ENCODE data around the gene KRTAP12-1. TPM values are rescaled to one million over a fixed set of nuclear protein-coding genes. Genes with fewer than 3 reads are reported as not detected.

The KRTAP12-1 gene, protein sequence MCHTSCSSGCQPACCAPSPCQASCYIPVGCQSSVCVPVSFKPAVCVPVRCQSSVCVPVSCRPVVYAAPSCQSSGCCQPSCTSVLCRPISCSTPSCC
- 2.0 TPM for total RNA-seq

DNA sequence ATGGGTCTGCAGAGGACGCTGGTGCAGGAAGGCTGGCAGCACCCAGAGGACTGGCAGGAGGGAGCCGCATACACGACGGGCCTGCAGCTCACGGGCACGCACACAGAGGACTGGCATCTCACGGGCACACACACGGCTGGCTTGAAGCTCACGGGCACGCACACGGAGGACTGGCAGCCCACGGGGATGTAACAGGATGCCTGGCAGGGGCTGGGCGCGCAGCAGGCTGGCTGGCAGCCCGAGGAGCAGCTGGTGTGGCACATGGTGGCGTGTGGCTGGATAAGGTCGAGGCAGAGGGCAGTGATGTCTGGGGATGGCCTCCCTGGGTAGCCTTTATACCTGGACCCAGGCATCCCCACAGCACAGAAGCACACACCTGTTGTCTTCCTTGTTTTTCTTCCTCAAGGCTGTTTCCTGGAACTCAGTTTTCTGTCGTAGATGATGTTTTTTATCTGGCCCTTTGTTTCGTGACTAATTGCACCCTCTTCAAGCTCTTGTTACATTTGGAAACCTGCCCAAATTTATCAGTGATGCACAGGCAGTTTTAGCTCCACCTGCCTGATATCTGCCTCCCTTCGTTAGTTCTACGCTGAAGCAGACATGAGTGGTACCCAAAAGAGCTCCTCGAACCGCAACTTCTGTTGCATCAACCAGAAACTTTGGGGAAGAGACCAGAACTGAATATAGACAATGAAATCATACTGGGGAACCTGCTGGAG is at the start of gene KRTAP12-1:
TSS of gene KRTAP12-1 (minus strand) at position 303 of the 719 bp plus-strand sequence. CDS start at position 263, 40 bp downstream.
- no peak for DNase-seq

GRCh38 chr21:44730951-44731579 is 49.1 kb upstream of the KRTAP12-1 start:
- no peak for DNase-seq

DNA sequence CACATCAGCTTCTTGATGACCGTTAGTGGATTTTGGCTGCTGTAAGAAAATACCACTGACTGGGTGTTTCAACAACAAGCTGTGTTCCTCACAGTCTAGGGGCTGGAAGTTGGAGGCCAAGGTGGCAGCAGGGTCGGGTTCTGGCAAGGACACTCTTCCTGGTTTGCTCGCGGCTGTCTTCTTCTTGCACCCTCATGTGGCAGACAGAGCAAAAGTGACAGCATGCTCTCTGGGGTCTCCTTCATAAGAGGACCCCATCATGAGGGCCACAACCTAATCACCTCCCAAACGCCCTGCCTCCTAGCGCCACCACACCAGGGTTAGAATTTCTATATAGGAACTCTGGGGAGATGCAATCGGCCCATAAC is 48.0 kb upstream of the KRTAP12-1 start:
- no peak for DNase-seq

DNA sequence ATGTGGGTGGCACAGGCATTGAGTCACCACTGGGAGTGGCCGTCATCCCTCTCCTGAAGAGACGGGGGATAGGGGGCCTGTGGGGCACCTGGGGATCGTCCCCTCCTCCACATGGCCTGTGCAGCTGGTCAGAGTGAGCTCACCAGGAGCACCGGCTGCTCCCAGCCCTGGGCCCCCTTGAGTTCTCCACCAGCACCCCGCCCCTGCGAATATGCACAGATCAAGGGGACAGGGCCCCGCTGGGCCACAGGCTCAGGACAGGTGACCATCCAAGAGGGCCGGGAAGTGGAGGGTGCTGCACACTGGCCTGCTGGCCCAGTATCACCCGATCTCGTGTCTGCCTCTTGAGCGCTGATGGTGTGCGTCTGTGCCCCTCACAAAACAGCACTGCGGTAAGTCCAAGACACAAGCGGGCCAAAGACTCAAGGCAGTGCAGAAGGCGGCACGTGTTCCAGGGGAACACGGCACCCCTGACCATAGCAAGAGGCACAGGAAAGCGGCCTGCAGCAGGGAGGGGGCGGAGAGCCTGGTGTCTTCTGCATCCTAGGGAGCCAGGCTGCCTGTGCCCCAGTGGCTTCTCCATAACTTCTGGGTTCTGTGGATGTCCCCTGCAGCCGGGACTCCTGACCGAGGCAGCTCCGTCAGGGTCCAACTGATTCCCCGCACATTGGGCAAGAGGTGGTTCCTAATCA is 47.5 kb upstream of the KRTAP12-1 start:
- DNase-seq, result no peak

DNA sequence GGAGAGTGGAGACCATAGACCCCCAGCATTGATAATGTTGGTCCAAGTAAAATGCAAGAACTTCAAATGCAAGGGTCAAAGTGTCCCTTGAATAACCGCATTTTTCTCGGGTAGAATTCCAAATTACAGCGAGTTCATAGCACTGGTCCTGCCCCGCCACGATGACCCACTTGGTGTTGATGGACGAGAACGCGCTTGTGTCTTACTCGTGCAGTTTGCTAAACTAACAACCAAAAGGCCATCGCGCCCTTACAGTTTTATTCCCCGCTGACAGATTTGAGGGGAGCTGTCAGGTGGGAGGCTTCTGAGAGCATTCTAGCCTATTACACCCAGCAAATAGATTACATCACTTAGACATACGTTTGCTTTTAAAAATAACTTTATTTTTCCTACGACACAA is 46.8 kb upstream of the KRTAP12-1 start:
- DNase-seq, result no peak

DNA sequence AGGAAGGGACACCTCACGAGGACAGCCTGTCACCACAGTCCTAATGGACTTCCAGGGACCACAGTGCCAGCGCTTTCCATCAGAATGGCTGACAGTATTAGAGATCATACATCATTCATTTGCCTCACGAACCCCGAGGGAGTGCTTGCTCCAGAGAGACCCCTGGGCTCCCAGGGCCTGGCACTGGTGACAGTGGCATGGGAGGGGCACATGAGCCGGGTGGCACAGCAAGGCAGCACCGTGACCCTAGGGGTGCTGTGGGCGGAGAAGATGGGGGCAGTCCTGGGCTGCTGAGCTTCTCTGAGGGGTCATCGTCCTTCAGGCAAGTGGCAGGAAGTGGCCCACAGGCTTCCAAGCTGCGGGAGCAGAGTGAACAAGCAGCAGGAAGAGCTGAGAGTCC is 45.8 kb upstream of the KRTAP12-1 start:
- no peak for DNase-seq

- no peak for DNase-seq
Measured at GRCh38 chr21:44727321-44727720, 45.4 kb upstream of the KRTAP12-1 start.

GRCh38 chr21:44726826-44727225 is 44.9 kb upstream of the KRTAP12-1 start:
- no peak for DNase-seq

DNA sequence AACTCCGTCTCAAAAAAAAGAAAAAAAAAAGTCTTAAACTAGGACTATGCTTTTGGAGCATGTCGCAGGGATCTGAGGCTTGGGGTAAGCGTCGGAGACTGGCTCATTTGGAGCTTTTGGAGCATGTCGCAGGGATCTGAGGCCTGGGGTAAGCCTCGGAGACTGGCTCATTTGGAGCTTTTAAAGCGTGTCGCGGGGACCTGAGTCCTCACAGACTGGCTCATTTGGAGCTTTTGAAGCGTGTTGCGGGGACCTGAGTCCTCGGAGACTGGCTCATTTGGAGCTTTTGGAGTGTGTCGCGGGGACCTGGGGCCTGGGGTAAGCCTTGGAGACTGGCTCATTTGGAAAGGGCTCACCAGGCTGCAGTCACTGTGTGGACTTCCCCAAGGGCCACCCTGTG is 43.0 kb upstream of the KRTAP12-1 start:
- DNase-seq, result no peak

- no peak for DNase-seq
Measured at GRCh38 chr21:44724196-44724595, 42.2 kb upstream of the KRTAP12-1 start.

DNA sequence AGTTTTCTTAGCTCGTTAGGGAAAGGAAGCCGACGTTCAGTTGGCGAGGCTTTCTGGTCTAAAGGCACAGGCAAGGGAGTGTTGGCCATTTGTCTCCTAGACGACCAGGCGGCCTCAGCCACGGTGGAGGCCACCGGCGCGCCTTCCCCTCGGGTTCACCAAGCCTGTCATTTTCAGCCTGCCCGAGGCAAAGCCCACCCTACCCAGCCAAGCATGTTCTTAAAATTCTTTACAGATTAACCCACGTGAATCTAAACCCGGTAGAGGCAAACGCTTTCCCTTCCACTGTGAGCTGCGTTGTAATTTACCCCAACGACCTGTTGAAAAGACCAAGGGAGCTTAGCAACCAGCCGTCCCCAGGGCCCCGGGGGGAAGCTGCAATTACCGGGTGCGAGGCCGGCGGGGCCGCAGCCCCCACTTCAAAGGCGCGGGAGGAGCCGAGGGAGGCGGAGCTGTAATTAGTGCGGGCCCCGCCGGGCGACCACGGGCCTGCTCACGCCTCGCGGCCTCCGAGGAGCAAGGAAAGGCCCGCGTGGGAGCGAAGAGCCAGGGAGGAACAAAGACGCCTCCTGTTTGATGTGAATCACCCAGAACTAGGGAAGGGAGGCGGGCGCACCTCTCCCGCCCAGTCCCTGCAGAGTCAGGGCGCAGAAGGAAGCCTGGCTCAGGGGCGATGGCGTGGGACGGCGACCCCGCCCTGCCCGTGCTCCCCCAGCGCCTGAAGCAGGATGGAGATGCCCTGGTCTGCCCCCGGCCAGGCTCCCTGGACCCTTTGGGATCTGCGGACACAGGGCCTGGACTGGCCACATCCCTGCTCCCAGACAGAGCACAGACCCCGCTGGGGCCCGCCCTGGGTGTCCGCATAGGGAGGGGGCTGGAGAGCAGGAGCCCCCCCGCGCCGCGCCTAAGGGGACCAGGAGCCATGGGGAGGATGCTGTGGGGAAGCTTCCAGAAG is 41.5 kb upstream of the KRTAP12-1 start:
- DNase-seq, result no peak

DNA sequence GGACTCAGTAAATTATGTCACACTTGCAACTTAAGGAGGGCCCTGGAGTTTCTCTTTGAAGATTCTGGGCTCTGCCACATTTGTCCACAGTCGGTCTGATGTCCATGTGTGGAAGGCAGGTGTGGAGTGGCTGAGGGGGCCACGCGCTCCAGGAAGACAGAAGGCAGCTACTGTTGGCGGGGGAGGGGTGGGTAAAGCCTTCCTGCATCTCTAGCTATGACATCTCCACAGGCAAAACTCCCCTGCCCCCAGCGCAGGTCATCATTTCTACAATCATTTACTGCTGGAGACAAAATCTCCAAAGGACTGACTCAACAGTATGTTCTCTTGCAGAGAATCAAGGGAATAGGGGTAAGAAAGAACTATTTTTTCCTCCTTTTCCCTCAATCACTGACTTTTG is 40.8 kb upstream of the KRTAP12-1 start:
- DNase-seq, result no peak

DNA sequence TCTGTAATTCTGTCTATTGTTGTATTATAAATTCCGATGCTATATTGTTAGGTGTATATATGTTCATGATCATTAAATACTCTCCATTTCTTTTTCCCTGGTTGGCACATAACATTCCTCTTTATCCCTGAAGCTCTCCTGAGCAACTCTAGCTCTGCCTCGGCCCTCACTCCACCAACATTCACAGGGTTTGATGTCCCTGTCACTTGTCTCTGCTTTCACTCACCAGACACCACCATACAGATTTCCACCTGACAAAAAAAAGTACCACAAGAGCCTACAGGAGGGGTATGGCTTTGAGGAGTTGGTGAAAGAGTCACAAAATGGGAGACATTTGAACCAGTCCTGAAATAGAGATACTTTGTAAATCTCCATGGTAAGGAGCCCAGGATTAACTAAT is 38.2 kb upstream of the KRTAP12-1 start:
- DNase-seq, result no peak

- DNase-seq, result no peak
Measured at GRCh38 chr21:44718571-44718970, 36.6 kb upstream of the KRTAP12-1 start.

- no peak for DNase-seq
Measured at GRCh38 chr21:44718093-44718492, 36.1 kb upstream of the KRTAP12-1 start.

GRCh38 chr21:44716984-44717383 is 35.0 kb upstream of the KRTAP12-1 start:
- DNase-seq, result no peak

DNA sequence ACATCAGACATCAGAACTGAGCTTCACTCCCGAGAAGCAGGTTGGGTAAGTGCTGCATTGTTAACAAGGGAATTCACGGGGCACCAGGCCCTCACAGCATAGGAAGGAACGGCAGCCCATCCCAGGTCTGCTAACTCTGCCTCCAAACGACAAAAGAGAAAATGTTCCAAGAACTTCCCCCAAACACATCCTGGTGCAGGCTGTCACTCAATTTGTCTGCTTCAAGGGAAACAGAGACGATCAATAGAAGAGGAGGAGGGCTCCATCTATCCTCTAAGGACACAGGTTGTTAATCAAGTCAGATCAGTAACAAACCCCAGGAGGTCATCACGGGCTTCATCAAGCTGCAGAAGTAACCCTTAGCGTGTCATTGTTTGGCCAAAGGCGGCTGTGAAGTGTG is 32.9 kb upstream of the KRTAP12-1 start:
- no peak for DNase-seq

DNA sequence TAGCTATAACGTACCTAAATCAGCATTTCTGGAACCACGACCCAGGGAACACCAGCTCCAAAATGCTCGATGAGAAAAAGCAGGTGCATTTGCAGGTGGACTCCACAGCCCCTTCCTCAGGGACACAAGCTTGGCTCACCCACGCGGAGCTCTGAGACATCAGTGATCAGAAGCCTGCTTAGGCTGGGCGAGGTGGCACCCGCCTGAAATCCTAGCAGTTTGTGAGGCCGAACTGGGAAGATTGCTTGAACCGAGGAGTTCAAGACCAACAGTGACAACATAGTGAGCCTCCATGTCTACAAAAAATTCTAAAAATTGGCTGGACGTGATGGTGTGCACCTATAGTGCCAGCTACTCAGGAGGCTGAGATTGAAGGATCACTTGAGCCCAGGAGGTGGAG is 31.9 kb upstream of the KRTAP12-1 start:
- no peak for DNase-seq

DNA sequence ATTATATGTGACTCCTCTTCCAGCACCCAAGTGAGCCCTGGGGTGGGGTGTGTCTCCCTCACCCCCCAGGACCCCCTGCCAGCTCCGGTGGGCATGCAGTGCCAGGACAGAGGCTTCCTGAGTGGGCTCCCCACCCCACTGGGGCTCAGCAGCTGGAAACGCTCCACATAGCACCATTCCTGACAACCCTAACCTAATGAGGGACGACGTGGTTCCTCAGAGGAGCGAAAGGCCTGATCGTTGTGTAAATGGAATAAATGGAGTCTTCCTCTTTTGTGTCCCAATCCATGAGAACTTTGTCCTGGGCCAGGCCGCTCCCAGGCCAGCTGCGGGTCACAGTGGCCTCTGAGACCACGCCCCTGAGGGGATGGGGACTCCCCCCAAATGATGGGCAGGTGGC is 31.2 kb upstream of the KRTAP12-1 start:
- no peak for DNase-seq

GRCh38 chr21:44712203-44713028 is 30.5 kb upstream of the KRTAP12-1 start:
- no peak for DNase-seq

All from skin of body (tissue), 2 donors.